Colonic mucosa (tissue), 4 donors: ENCODE data around the gene TERB1. TPM values are rescaled to one million over a fixed set of nuclear protein-coding genes. Genes with fewer than 3 reads are reported as not detected.

Source experiments
- DNase-seq: peaks from one replicate; pipeline ENCODE4 v3.0.0-alpha.2; 2020
- H3K27ac ChIP-seq: fragments of 200-600 bp; one replicate; pipeline ENCODE4 v1.8.0; 2021
- H3K27me3 ChIP-seq: fragments of 200-600 bp; one replicate; pipeline ENCODE4 v1.8.0; 2021
- H3K36me3 ChIP-seq: fragments of 200-600 bp; one replicate; pipeline ENCODE4 v1.8.0; 2021
- H3K4me1 ChIP-seq: fragments of 200-600 bp; one replicate; pipeline ENCODE4 v1.8.0; 2021; ENCODE audit warnings: mild to moderate bottlenecking
- H3K4me3 ChIP-seq: fragments of 200-600 bp; one replicate; pipeline ENCODE4 v1.8.0; 2021
- H3K9ac ChIP-seq, 2 donors: one replicate each; pipeline ENCODE4 v1.7.0; 2013; ENCODE audit warnings: control low read depth in 2 of 2, low read depth in 2 of 2, low read length in 2 of 2
- H3K9me3 ChIP-seq: fragments of 200-600 bp; one replicate; pipeline ENCODE4 v1.8.0; 2021
- intact Hi-C: fragments of 100-400 bp; cut with DNase I; formaldehyde crosslinking; loops from one replicate; pipeline ENCODE4 v1.14.1; 2022
- total RNA-seq, 2 donors: library from RNA; stranded (reverse); fragmentation: NEBNext Ultra II Directional in 1 of 2; extraction: Animal tissue kit (Norgen Biotek cat#: 25700) in 1 of 2; gene quantifications; one replicate each; pipeline ENCODE4 v1.2.1, GENCODE V29; 2021
- TF ChIP-seq, protein P1 (sequence below): fragments of 200-600 bp; IDR thresholded peaks from one replicate; pipeline ENCODE4 v1.8.0; 2022; ENCODE audit warnings: antibody characterized with exemption, mild to moderate bottlenecking
- donor health status: healthy.
- donor health status: DM: no; HTN: no; CAD: no.
- donor health status: DM: no; HTN: no; CAD: no.

TERB1 gene
- total RNA-seq, 2 donors from 2014 or later, result 0.22 TPM; not detected in 1

- peak; percentile 63 for DNase-seq
- Histone ChIP-seq H3K27ac (peak overlapping the region; percentile 89), H3K27me3 (no peaks in the 10 kb centered on the region), H3K4me1 (peaks cover 8% of the 10 kb centered on the region), H3K4me3 (no peak overlapping the region), H3K9me3 (no peaks in the 10 kb centered on the region), H3K36me3 (no peaks in the 10 kb centered on the region), H3K9ac (peak overlapping the region in 1 of 2 donors; percentile 76)
- intact Hi-C loops, result no loop called here
- TF ChIP-seq, protein P1, sequence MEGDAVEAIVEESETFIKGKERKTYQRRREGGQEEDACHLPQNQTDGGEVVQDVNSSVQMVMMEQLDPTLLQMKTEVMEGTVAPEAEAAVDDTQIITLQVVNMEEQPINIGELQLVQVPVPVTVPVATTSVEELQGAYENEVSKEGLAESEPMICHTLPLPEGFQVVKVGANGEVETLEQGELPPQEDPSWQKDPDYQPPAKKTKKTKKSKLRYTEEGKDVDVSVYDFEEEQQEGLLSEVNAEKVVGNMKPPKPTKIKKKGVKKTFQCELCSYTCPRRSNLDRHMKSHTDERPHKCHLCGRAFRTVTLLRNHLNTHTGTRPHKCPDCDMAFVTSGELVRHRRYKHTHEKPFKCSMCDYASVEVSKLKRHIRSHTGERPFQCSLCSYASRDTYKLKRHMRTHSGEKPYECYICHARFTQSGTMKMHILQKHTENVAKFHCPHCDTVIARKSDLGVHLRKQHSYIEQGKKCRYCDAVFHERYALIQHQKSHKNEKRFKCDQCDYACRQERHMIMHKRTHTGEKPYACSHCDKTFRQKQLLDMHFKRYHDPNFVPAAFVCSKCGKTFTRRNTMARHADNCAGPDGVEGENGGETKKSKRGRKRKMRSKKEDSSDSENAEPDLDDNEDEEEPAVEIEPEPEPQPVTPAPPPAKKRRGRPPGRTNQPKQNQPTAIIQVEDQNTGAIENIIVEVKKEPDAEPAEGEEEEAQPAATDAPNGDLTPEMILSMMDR, result no peak
Observed at GRCh38 chr16:66706506-66706880, 94.9 kb downstream of the TERB1 start.

- peaks cover 8% of the 10 kb centered on the region for H3K4me1 ChIP-seq
- DNase-seq, result peak; percentile 86
- H3K27ac ChIP-seq, result peak overlapping the region; percentile 89
- peak overlapping the region in 1 of 2 donors; percentile 76 for H3K9ac ChIP-seq
- no peaks in the 10 kb centered on the region for H3K36me3 ChIP-seq
- TF ChIP-seq, protein P1, result no peak
- H3K9me3 ChIP-seq, result no peaks in the 10 kb centered on the region
- H3K27me3 ChIP-seq, result no peaks in the 10 kb centered on the region
- intact Hi-C loops, result no loop called here
- H3K4me3 ChIP-seq, result no peak overlapping the region
Observed at GRCh38 chr16:66705790-66706505, 95.4 kb downstream of the TERB1 start.

Other genes starting within 250 kb of the TERB1 start
- gene CKLF, start 249.0 kb downstream of the TERB1 start, total RNA-seq, result 10 to 100 TPM; 41.5 to 58.4 TPM
- gene CMTM1, start 235.1 kb downstream of the TERB1 start, total RNA-seq, result 1 to 10 TPM; 5.1 to 9.4 TPM
- gene CMTM2, start 222.1 kb downstream of the TERB1 start, total RNA-seq, result not detected
- 1 to 10 TPM; 4.0 to 7.9 TPM for gene CMTM3, start 196.9 kb downstream of the TERB1 start, total RNA-seq
- gene CMTM4, start 104.8 kb downstream of the TERB1 start, total RNA-seq, result 100 to 1,000 TPM; 150 to 212 TPM
- 100 to 1,000 TPM; 138 to 162 TPM for gene DYNC1LI2, start 50.0 kb downstream of the TERB1 start, total RNA-seq
- gene NAE1, start 29.4 kb upstream of the TERB1 start, total RNA-seq, result 10 to 100 TPM; 42.2 to 62.0 TPM
- gene CA7, start 42.8 kb upstream of the TERB1 start, total RNA-seq, result 100 to 1,000 TPM in 1 of 2 donors, 10 to 100 TPM in 1; 46.2 to 120 TPM
- 10 to 100 TPM; 16.0 to 25.9 TPM for gene PDP2, start 78.9 kb upstream of the TERB1 start, total RNA-seq
- gene CDH16, start 117.3 kb upstream of the TERB1 start, total RNA-seq, result 1 to 10 TPM in 1 of 2 donors, under 1 TPM in 1; 0.72 to 1.8 TPM
- 1 to 10 TPM; 1.4 to 4.0 TPM for gene RRAD, start 124.0 kb upstream of the TERB1 start, total RNA-seq
- gene CIAO2B, start 132.8 kb upstream of the TERB1 start, total RNA-seq, result 100 to 1,000 TPM; 105 to 146 TPM
- 100 to 1,000 TPM; 407 to 525 TPM for gene CES2, start 133.9 kb upstream of the TERB1 start, total RNA-seq
- gene CES3, start 159.7 kb upstream of the TERB1 start, total RNA-seq, result 100 to 1,000 TPM; 136 to 169 TPM
- gene CES4A, start 187.0 kb upstream of the TERB1 start, total RNA-seq, result 1 to 10 TPM; 5.9 to 7.8 TPM
- gene CBFB, start 227.6 kb upstream of the TERB1 start, total RNA-seq, result 10 to 100 TPM; 41.5 TPM